Lung (tissue), 12 donors: ENCODE results near the gene MYL12B. TPM values are rescaled to one million over a fixed set of nuclear protein-coding genes. Genes with fewer than 3 reads are reported as not detected.
A peak's percentile ranks its signal among the peaks of the same experiment; 100 is the strongest.
"Not testable (repeated sequence)": the region's sequence is repeated elsewhere in the genome, so short reads cannot be mapped to it uniquely, and the experiment has no call there.

Experiments used
- ATAC-seq: fragments of 200-7000 bp; cut with Tn5 transposase; one replicate; pipeline ENCODE4 v1.9.1; 2020; ENCODE audit warnings: moderate number of reproducible peaks; ENCODE audit not compliant: insufficient read depth, low FRiP score
- DNase-seq, 3 donors: peaks; one replicate each; pipeline ENCODE4 v3.0.0-alpha.2; 2013 to 2017
- H3K27ac ChIP-seq, 2 donors: one replicate each; pipeline ENCODE4 v1.5.1; 2013; ENCODE audit warnings: mild to moderate bottlenecking in 2 of 2, moderate library complexity in 2 of 2, control low read depth in 1 of 2, inconsistent platforms in 1 of 2, low read depth in 1 of 2, low read length in 1 of 2
- H3K27me3 ChIP-seq, 3 donors: one replicate each; pipeline ENCODE4 v1.5.1; 2013; ENCODE audit warnings: low read length in 2 of 3; ENCODE audit not compliant: control insufficient read depth in 3 of 3, insufficient read depth in 3 of 3
- H3K36me3 ChIP-seq, 4 donors: one replicate each; pipeline ENCODE4 v1.5.1; 2013; ENCODE audit warnings: low read length in 4 of 4, mild to moderate bottlenecking in 1 of 4, moderate library complexity in 1 of 4; ENCODE audit not compliant: control insufficient read depth in 4 of 4, insufficient read depth in 4 of 4
- H3K4me1 ChIP-seq, 5 donors: one replicate each; pipeline ENCODE4 v1.5.1; 2013; ENCODE audit warnings: low read length in 5 of 5, mild to moderate bottlenecking in 2 of 5, moderate library complexity in 1 of 5; ENCODE audit not compliant: control insufficient read depth in 5 of 5, insufficient read depth in 5 of 5
- H3K4me3 ChIP-seq: one replicate; pipeline ENCODE4 v1.5.1; 2013; ENCODE audit warnings: mild to moderate bottlenecking, control low read depth, moderate library complexity
- H3K9ac ChIP-seq, 2 donors: one replicate each; pipeline ENCODE4 v1.5.1; 2013; ENCODE audit warnings: low read length in 2 of 2, control low read depth in 1 of 2; ENCODE audit not compliant: insufficient read depth in 1 of 2
- H3K9me3 ChIP-seq, 4 donors: one replicate each; pipeline ENCODE4 v1.5.1; 2013; ENCODE audit warnings: low read length in 3 of 4, mild to moderate bottlenecking in 1 of 4, moderate library complexity in 1 of 4; ENCODE audit not compliant: control insufficient read depth in 4 of 4, insufficient read depth in 3 of 4
- CTCF ChIP-seq: IDR thresholded peaks from 2 replicates; pipeline ENCODE4 v1.5.1; 2012; ENCODE audit warnings: mild to moderate bottlenecking; ENCODE audit errors: control extremely low read depth, extremely low read depth
- WGBS, 2 donors: extraction: QIAGEN DNeasy Blood & Tissue Kit; methylation state at CpG; one replicate each; pipeline ENCODE4 v1.1.7; 2013; 5-methylcytosine and 5-hydroxymethylcytosine counted together
- polyA plus RNA-seq, 2 donors: library from polyadenylated mRNA; stranded (reverse); fragments of 200-250 nt; gene quantifications; one replicate each; pipeline ENCODE4 v1.2.1, GENCODE V29; 2013
- total RNA-seq, 2 donors: library from RNA; depleted of rRNA in 1 of 2; stranded (reverse); fragments of >200 nt in 1 of 2; gene quantifications; one replicate each; pipeline ENCODE4 v1.2.1, GENCODE V29; 2014 to 2021
- donor health status: control.
- donor health status: control.
- donor health status: Bipolar disorder and iron deficiency.
- donor health status: healthy.
- donor health status: DM: yes; HTN: yes; CAD: no.

Gene MYL12B
- total and polyA plus RNA-seq, 4 donors, result 249 to 1,047 (median 418) TPM

- DNase-seq, result no peak
These were observed 43.1 kb upstream of the MYL12B start for GRCh38 chr18:3218819-3219218.

GRCh38 chr18:3219241-3219630 lies 42.7 kb upstream of the MYL12B start:
- TF ChIP-seq CTCF, result no peak
- peak in 1 of 3 donors; percentile 58 for DNase-seq
- Histone ChIP-seq H3K27ac (peak overlapping the region in 1 of 2 donors; percentile 97), H3K4me1 (peaks cover 0 to 12% (median 0%) of the 10 kb centered on the region in 5 donors), H3K4me3 (no peak overlapping the region), H3K36me3 (no peaks in the 10 kb centered on the region), H3K27me3 (no peaks in the 10 kb centered on the region), H3K9ac (peak overlapping the region in 1 of 2 donors; percentile 67), H3K9me3 (no peaks in the 10 kb centered on the region)
- WGBS, 2 donors, result 80 to 93% methylated on average over 8 of the region's 8 CpGs
- no peak for ATAC-seq

More at GRCh38 chr18:3218819-3219218, 43.1 kb upstream of the MYL12B start:
- Histone ChIP-seq H3K27ac (peak overlapping the region in 1 of 2 donors; percentile 97), H3K27me3 (no peaks in the 10 kb centered on the region), H3K9ac (no peak overlapping the region), H3K9me3 (no peaks in the 10 kb centered on the region), H3K4me1 (peaks cover 0 to 12% (median 0%) of the 10 kb centered on the region in 5 donors), H3K36me3 (no peaks in the 10 kb centered on the region), H3K4me3 (no peak overlapping the region)
- TF ChIP-seq CTCF, result no peak
- ATAC-seq, result no peak
- WGBS, 2 donors, result 84 to 94% methylated on average over 2 of the region's 2 CpGs

- Histone ChIP-seq H3K4me3 (no peak within 1 kb of the TSS), H3K9me3 (no peaks in the 10 kb centered on the region), H3K4me1 (peaks cover 0 to 12% (median 0%) of the 10 kb centered on the region in 5 donors), H3K27ac (peak within 1 kb of the TSS; percentile 33 to 97), H3K9ac (peak within 1 kb of the TSS in 1 of 2 donors; percentile 67), H3K27me3 (no peaks in the 10 kb centered on the region), H3K36me3 (no peaks in the 10 kb centered on the region)
- ATAC-seq (no peak), DNase-seq (no peak)
- 76 to 85% methylated on average over 9 of the region's 9 CpGs for WGBS, 2 donors
- no peak for TF ChIP-seq CTCF
These were observed 42.1 kb upstream of the MYL12B start, which contains the start of gene MYOM1 for GRCh38 chr18:3219631-3220335. TSS of gene MYOM1 (minus strand) at chr18:3219968. CDS start at chr18:3215223, 4,745 bp downstream.

GRCh38 chr18:3220868-3221267 lies 41.1 kb upstream of the MYL12B start:
- H3K4me3 ChIP-seq, H3K36me3 ChIP-seq, H3K9ac ChIP-seq, DNase-seq, H3K9me3 ChIP-seq, ATAC-seq, H3K27me3 ChIP-seq: not testable (repeated sequence)
- peak overlapping the region in 1 of 2 donors; percentile 55 for H3K27ac ChIP-seq
- peaks cover 0 to 12% (median 0%) of the 10 kb centered on the region in 5 donors for H3K4me1 ChIP-seq
- 93% methylated on average over 4 of the region's 4 CpGs for WGBS, 2 donors
